NCI-H1436 treated with DMSO at 0.1 percent for 48 hours (cell line): ENCODE data around the gene KLHL40.
"Not testable (repeated sequence)": the region's sequence is repeated elsewhere in the genome, so short reads cannot be mapped to it uniquely, and the experiment has no call there.

Experiments
- DNase-seq: peaks from one replicate; lab custom pipeline; 2025; lab: John Stamatoyannopoulos, UW

Gene KLHL40

DNA sequence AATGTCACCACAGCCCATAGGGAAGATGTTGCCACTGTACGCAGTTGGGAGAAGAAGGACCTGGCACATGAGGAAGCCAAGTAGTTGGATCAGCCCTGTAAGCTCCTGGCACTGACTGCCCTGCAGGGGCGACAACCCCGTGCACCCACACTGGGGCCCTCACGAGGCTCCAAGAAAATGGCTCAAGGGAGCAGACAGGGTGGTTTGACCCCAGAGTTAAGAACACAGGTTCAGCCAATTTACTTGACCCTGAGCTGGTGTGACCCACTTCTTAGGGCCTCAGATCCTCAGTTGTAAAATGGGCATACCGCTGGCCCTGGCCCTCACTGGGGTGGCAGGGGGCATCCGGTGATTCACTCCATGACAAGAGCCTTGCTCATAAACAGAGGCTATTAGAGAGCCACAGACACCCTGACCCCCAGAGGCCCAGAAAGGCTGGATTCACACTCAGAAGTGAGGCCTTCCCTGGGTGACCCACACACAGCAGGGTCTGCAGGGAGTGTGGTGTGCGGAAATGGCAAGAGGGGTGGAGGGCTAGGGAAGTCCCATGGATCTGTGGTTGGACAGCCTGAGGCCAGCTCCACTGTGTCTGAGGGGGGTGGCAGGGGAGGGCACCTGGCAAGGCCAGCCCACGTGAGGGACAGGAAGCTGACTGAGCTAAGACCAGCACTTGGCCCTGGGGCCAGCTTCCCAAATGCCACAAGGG, 19.0 kb downstream of the KLHL40 start:
- DNase-seq, result no peak

- no peak for DNase-seq
Measured at GRCh38 chr3:42705058-42705767, 19.9 kb downstream of the KLHL40 start.

- no peak for DNase-seq
Measured at GRCh38 chr3:42705962-42706585, 20.7 kb downstream of the KLHL40 start.

GRCh38 chr3:42706721-42707619, 21.6 kb downstream of the KLHL40 start:
- no peak for DNase-seq

GRCh38 chr3:42707620-42708355, 22.5 kb downstream of the KLHL40 start:
- no peak for DNase-seq

DNA sequence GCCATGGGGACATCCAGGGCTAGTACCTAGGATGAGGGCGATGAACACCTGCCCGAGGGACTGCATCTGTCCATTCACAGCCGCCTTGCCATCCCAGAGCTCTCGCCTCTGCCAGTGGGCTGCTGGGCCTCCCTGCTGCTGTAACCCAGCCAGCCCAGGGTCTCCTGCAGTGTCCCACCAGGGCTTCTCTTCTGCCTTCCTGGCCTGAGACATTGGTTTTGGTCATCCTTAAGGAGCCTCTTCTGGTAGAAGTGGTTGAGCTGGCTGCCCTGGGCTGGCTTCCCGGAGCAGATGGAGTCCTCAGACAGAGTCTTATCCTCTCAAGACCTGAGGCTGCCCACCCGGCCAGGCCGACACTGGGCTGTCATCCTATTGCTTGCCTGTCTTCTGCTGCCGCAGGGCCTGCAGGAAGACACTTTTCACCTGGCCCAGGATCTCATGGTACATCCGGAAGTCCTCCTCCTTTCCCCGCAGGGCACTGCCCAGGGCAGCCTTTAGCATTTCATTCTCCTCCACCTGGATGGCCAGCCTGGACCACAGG, 23.3 kb downstream of the KLHL40 start:
- DNase-seq, result no peak

DNA sequence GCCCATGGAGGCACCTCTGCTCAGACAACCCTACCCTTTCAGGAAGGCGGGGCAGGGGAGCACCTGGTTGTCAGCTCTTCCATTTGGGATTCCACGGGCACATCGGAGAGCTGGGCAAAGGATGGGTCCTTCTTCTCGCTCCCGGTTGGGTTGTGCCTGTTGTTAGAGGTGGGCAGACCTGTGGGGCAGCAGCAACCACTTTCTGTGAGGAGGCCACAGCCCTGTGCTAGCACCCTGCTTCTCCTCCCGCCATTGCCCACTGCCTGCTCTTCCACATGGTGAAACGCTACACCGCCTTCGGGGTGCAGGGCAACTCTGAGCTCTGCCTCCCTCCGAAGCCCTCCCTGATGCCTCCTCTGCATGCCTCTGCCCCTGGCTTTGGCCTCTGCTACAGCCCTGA, 24.3 kb downstream of the KLHL40 start:
- no peak for DNase-seq

DNA sequence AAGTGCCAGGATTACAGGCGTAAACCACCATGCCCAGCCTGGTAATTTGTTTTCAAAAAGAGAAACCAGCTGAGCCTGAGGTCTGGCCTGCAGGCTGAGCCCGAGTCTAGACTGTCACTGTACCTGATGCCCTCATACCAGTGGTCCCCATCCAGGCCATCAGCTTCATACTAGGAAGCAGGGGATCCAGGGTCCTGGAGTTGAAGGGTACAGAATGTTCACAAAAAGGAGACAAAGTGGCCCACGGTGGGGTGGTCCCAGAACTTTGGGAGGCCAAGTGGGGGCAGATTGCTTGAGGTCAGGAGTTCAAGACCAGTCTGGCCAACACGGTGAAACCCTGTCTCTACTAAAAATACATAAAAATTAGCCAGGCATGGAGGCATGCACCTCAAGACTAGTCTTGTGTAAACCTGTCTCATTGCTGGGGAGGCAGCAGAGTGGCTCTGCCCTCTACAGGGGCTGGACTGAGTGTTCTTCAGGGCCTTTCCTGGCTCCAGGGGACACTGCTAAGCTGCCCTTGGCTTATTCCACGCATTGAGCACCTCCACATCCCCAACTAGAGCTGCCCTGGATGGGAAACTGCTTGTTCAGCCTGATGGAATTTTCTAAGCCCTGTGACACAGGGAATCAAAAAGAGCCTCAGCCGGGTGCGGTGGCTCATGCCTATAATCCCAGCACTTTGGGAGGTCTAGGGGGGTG, 25.1 kb downstream of the KLHL40 start:
- DNase-seq, result no peak

- no peak for DNase-seq
Measured at GRCh38 chr3:42711491-42712343, 26.4 kb downstream of the KLHL40 start.

DNA sequence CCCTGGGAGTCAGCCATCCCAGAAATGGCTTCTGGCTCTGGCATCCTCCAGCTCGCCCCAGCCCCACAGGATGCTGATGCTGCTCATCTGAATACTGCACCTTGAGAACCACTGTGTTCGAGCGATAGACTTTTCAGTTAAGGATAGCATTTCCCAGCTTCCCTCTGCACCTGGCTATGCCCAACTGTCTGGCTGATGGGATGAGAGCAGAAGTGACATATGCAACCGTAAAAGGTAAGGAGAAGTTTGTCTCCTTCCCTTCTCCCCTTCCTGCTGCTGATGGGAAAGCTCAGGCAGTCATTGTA, 27.0 kb downstream of the KLHL40 start:
- no peak for DNase-seq

- DNase-seq, result no peak
Measured at GRCh38 chr3:42712688-42713372, 27.5 kb downstream of the KLHL40 start.

GRCh38 chr3:42713747-42714146, 28.4 kb downstream of the KLHL40 start:
- no peak for DNase-seq

DNA sequence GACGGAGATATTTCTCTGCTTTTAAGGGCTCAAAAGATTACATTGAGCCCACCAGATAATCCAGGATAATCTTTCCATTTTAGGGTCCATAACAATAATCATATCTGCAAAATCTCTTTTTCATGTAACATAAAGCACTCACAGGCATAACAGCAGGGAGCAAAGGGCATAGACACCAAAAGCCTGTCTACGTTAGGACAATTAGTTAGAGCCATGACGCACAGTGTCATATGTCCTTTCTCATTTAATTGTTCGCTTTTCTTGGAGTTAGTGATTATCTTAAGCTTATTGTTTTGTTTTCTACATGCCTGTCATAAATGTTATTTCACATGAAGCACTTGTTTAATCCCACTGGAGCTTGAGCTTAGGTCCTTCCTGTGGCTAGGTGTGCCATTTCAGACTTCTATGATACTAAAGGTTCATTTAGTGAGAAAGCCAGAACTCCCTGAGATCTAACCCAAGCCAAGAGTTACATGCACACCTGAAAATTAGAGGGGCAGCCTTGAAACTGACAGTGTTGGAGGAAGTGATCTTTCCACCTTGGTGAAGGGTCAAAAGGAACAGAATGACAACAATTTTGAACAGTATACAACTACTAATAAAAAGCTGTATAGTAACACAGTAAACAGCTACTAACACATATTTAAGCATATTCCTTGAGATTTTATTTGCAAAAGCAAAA, 29.0 kb downstream of the KLHL40 start:
- no peak for DNase-seq

DNA sequence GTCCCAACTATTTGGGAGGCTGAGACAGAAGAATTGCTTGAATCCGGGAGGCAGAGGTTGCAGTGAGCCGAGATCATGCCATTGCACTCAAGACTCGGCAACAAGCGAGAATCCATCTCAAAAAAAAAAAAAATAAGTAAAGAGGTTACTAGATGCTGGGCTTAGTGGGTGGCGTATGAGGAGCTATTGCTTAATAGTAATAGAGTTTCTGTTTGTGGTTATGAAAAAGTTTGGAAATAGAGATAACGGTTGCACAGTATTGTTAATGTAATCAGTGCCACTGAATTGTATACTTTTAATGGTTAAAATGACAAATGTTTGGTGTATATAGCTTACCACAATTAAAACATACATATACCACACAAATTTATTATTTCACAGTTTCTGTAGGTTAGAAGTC, 32.0 kb downstream of the KLHL40 start:
- DNase-seq, result no peak

DNA sequence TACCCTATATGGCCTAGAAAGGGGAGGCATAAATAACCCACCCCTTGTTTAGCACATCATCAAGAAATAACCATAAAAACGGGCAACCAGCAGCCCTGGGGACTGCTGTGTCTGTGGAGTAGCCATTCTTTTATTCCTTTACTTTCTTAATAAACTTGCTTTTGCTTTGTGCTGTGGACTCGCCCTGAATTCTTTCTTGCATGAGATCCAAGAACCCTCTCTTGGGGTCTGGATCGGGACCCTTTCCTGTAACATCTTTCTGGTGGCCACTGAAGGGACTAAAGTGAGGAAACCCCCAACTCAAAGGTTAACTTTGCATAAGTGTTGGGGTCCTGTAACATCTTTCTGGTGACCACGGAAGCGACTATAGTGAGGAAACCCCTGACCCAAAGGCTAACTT, 33.0 kb downstream of the KLHL40 start:
- DNase-seq, result no peak

DNA sequence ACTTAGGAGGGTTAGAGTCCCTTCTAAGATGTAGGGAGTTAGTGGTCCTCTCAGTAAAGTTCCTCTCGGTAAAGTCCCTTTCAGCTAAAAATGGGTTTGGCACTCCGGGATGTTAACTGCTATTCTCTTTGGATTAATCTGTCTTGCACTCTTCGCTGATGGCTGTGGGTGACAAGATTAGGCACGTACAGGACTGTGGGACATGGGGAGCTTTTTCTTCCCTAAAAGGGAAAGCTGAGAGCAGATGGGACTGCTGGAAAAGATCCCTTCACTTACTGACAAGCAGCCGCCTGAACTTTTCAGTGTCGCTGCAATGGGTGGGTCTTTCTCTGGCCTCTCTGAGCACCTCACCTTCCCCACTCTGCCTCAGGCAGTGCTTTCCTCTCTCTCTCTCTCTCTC, 33.7 kb downstream of the KLHL40 start:
- DNase-seq, result no peak

- no peak for DNase-seq
Measured at GRCh38 chr3:42720126-42720525, 34.8 kb downstream of the KLHL40 start.

GRCh38 chr3:42721690-42722089, 36.4 kb downstream of the KLHL40 start:
- no peak for DNase-seq

- DNase-seq, result not testable (repeated sequence)
Measured at GRCh38 chr3:42722442-42722841, 37.1 kb downstream of the KLHL40 start.
